Fibroblast of mammary gland (primary cell): ENCODE data around the gene CDH22.

Source experiments
- DNase-seq: peaks from one replicate; pipeline ENCODE4 v3.0.0-alpha.2; 2010; ENCODE audit warnings: low read depth
- H3K4me3 ChIP-seq: 2 replicates; pipeline ENCODE4 v1.5.1; 2011; ENCODE audit warnings: low read depth, mild to moderate bottlenecking, low read length, moderate library complexity; ENCODE audit not compliant: control insufficient read depth
- TF ChIP-seq, protein P1 (sequence below): conservative IDR thresholded peaks from 2 replicates; pipeline ENCODE4 v1.5.1; 2011; ENCODE audit warnings: low read depth, low read length, inconsistent platforms; ENCODE audit not compliant: control insufficient read depth, insufficient read depth

The CDH22 gene

GRCh38 chr20:46188866-46189541 is 119.3 kb downstream of the CDH22 start:
- no peak for DNase-seq
- no peak overlapping the region for H3K4me3 ChIP-seq
- TF ChIP-seq, protein P1, sequence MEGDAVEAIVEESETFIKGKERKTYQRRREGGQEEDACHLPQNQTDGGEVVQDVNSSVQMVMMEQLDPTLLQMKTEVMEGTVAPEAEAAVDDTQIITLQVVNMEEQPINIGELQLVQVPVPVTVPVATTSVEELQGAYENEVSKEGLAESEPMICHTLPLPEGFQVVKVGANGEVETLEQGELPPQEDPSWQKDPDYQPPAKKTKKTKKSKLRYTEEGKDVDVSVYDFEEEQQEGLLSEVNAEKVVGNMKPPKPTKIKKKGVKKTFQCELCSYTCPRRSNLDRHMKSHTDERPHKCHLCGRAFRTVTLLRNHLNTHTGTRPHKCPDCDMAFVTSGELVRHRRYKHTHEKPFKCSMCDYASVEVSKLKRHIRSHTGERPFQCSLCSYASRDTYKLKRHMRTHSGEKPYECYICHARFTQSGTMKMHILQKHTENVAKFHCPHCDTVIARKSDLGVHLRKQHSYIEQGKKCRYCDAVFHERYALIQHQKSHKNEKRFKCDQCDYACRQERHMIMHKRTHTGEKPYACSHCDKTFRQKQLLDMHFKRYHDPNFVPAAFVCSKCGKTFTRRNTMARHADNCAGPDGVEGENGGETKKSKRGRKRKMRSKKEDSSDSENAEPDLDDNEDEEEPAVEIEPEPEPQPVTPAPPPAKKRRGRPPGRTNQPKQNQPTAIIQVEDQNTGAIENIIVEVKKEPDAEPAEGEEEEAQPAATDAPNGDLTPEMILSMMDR = no peak

- TF ChIP-seq, protein P1 = no peak
- no peak overlapping the region for H3K4me3 ChIP-seq
- no peak for DNase-seq
Measured at GRCh38 chr20:46186210-46186609, 122.1 kb downstream of the CDH22 start.

- TF ChIP-seq, protein P1 = no peak
- H3K4me3 ChIP-seq = no peak overlapping the region
- no peak for DNase-seq
Measured at GRCh38 chr20:46185353-46185752, 122.9 kb downstream of the CDH22 start.

DNA sequence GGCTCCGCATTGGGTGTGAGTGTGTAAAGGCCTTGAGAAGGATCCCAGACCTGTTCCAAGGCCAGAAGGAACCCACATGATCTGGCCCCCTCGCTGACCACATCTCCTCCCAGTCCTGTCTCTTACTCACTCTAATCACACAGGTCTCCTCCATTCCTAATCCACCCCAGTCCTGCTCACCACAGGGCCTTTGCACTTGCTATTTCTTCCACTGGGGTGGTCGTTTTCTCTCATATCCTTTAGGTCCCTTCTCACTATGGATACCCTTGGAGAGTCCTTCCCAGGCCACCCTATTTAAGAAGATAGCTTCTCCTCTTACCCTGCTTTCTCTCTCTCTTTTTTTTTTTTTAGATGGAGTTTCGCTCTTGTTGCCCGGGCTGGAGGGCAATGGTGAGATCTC is 124.5 kb downstream of the CDH22 start:
- DNase-seq = no peak
- no peak overlapping the region for H3K4me3 ChIP-seq
- TF ChIP-seq, protein P1 = no peak

GRCh38 chr20:46182276-46183200 is 125.8 kb downstream of the CDH22 start:
- DNase-seq = no peak
- TF ChIP-seq, protein P1 = no peak
- no peak overlapping the region for H3K4me3 ChIP-seq

DNA sequence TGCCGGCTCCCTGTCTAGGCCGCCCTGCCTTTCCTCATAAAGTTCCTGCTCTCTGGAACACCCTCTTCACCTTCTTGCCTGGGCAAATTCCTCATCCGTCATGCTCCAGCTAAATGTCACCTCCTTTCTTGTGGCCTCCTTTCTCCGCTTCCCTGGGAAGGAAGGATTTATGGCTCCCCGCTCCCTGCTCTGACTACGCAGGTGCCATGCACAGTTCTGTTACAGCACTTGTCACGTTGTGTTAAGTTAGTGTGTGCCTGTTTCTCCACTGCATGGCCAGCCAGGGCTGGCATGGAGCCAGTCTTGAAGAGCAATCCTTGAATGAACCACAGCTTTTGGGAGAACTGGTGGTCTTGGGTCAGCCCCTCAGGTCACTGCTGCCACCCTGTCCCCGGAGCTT is 128.4 kb downstream of the CDH22 start:
- TF ChIP-seq, protein P1 = no peak
- no peak for DNase-seq
- H3K4me3 ChIP-seq = no peak overlapping the region
